Esophagus squamous epithelium (tissue), 5 donors: Measurements from ENCODE around the gene PVRIG. TPM values are rescaled to one million over a fixed set of nuclear protein-coding genes. Genes with fewer than 3 reads are reported as not detected.
"Not testable (repeated sequence)": the region's sequence is repeated elsewhere in the genome, so short reads cannot be mapped to it uniquely, and the experiment has no call there.

Source experiments
- DNase-seq: peaks from one replicate; lab custom pipeline; 2025; lab: John Stamatoyannopoulos, UW
- H3K27ac ChIP-seq, 4 donors: fragments of 200-600 bp; sonication (generic); one replicate each; pipeline ENCODE4 v1.5.1; 2016 to 2019; ENCODE audit warnings: mild to moderate bottlenecking in 1 of 4
- H3K27me3 ChIP-seq, 4 donors: fragments of 200-600 bp; sonication (generic); 1 replicate in 3 of 4; 2 replicates in 1 of 4; pipeline versions ENCODE4 v1.5.1 to v1.6.0; 2017 to 2021; ENCODE audit warnings: antibody characterized with exemption in 1 of 4
- H3K36me3 ChIP-seq, 3 donors: fragments of 200-600 bp; sonication (generic); one replicate each; pipeline ENCODE4 v1.5.1; 2016 to 2019
- H3K4me1 ChIP-seq, 3 donors: fragments of 200-600 bp; sonication (generic); one replicate each; pipeline ENCODE4 v1.5.1; 2017 to 2019
- H3K4me3 ChIP-seq, 4 donors: fragments of 200-600 bp; sonication (generic); 1 replicate in 3 of 4; 2 replicates in 1 of 4; pipeline ENCODE4 v1.5.1; 2016 to 2019; ENCODE audit warnings: mild to moderate bottlenecking in 2 of 4, moderate library complexity in 1 of 4
- H3K9me3 ChIP-seq, 3 donors: fragments of 200-600 bp; sonication (generic); one replicate each; pipeline ENCODE4 v1.5.1; 2016 to 2019
- CTCF ChIP-seq, 6 experiments: fragments of 450-650 bp in 4 of 6; fragments of 200-600 bp in 2 of 6; sonication (generic) in 2 of 6; IDR thresholded peaks; one replicate each; pipeline ENCODE4 v1.5.1; 2016 to 2019; ENCODE audit warnings: antibody characterized with exemption in 6 of 6, mild to moderate bottlenecking in 4 of 6, moderate library complexity in 4 of 6
- POLR2A ChIP-seq, 4 donors: fragments of 450-650 bp; IDR thresholded peaks; one replicate each; pipeline ENCODE4 v1.6.1; 2017; ENCODE audit warnings: antibody characterized with exemption in 4 of 4, mild to moderate bottlenecking in 4 of 4, moderate library complexity in 3 of 4
- WGBS, 2 donors: methylation state at CpG; one replicate each; pipeline ENCODE4 v1.1.5; 2018; 5-methylcytosine and 5-hydroxymethylcytosine counted together
- intact Hi-C: fragments of 100-400 bp; cut with DNase I; formaldehyde crosslinking; loops from one replicate; pipeline ENCODE4 v1.15.0; 2022
- total RNA-seq, 4 donors: library from RNA; depleted of rRNA; stranded (reverse); fragments of >200 nt; gene quantifications; one replicate each; pipeline ENCODE4 v1.1.0, GENCODE V29; 2016
- donor health status: DM: yes; HTN: yes; CAD: no.

The PVRIG gene
- total RNA-seq, 4 donors from 2014 or later = 0.26 to 0.99 (median 0.67) TPM

- Histone ChIP-seq H3K4me3 (no peak overlapping the region), H3K4me1 (peaks cover 0 to 37% (median 18%) of the 10 kb centered on the region in 3 donors), H3K9me3 (no peaks in the 10 kb centered on the region), H3K27ac (no peak overlapping the region), H3K36me3 (no peaks in the 10 kb centered on the region), H3K27me3 (no peaks in the 10 kb centered on the region)
- DNase-seq = no peak
- no peak for TF ChIP-seq POLR2A (IDR thresholded peaks at IDR 0.05)
- TF ChIP-seq CTCF (IDR thresholded peaks at IDR 0.05) = no peak
- intact Hi-C loops = no loop called here
- WGBS, 2 donors = 84 to 87% methylated on average over 7 to 9 of the region's 10 CpGs
Measured at GRCh38 chr7:100266576-100267354, 47.0 kb downstream of the PVRIG start.

DNA sequence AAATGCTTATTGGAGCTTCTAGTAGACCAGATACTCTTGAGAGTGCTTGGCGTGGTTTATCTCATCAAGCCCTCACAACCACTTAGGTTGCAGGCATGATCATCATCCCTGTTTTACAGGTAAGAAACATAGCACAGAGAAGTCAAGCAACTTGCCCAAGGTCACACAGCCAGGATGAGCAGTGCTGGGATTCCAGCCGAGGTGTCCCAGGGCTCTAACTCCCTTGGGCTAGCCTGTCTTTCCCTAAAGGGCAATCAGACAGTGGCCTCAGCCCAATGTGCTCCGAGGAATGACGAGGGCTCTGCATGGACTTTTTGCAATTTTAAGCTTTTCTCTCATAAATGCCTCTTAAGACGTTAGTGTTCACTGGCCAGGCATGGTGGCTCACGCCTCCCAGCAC is 47.9 kb downstream of the PVRIG start:
- H3K27ac ChIP-seq = no peak overlapping the region
- H3K4me3 ChIP-seq = no peak overlapping the region
- H3K9me3 ChIP-seq = no peaks in the 10 kb centered on the region
- H3K36me3 ChIP-seq = no peaks in the 10 kb centered on the region
- TF ChIP-seq CTCF (IDR thresholded peaks at IDR 0.05) = no peak
- no peak for TF ChIP-seq POLR2A (IDR thresholded peaks at IDR 0.05)
- WGBS, 2 donors = 74 to 93% methylated on average over 4 to 6 of the region's 6 CpGs
- DNase-seq = no peak
- H3K4me1 ChIP-seq = peaks cover 3 to 43% (median 23%) of the 10 kb centered on the region in 3 donors
- H3K27me3 ChIP-seq = no peaks in the 10 kb centered on the region
- intact Hi-C loops = no loop called here

DNA sequence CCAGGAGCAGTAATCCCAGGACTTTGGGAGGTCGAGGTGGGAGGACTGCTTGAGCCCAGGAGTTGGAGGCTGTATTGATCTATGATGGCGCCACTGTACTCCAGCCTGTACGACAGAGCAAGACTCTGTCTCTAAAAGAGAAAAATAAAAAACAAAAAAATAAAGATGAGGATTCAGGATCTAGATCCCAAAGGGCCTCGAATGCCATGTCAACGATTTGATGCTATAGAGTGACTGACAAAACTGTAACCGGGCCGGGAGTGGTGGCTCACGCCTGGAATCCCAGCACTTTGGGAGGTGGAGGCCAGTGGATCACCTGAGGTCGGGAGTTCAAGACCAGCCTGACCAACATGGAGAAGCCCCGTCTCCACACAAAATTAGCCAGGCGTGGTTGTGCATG is 49.1 kb downstream of the PVRIG start:
- 88 to 95% methylated on average over 8 to 10 of the region's 11 CpGs for WGBS, 2 donors
- peaks cover 4 to 45% (median 27%) of the 10 kb centered on the region in 3 donors for H3K4me1 ChIP-seq

GRCh38 chr7:100269306-100270045 is 49.7 kb downstream of the PVRIG start:
- H3K27me3 ChIP-seq, H3K27ac ChIP-seq, DNase-seq, intact Hi-C loops, H3K9me3 ChIP-seq, H3K4me3 ChIP-seq, H3K36me3 ChIP-seq: not testable (repeated sequence)
- H3K4me1 ChIP-seq = peaks cover 4 to 39% (median 27%) of the 10 kb centered on the region in 3 donors
- 79 to 86% methylated on average over 8 to 11 of the region's 14 CpGs for WGBS, 2 donors

More for the DNA sequence above, 49.1 kb downstream of the PVRIG start:
- H3K9me3 ChIP-seq, H3K4me3 ChIP-seq, DNase-seq, H3K27ac ChIP-seq, intact Hi-C loops, H3K36me3 ChIP-seq, H3K27me3 ChIP-seq: not testable (repeated sequence)

DNA sequence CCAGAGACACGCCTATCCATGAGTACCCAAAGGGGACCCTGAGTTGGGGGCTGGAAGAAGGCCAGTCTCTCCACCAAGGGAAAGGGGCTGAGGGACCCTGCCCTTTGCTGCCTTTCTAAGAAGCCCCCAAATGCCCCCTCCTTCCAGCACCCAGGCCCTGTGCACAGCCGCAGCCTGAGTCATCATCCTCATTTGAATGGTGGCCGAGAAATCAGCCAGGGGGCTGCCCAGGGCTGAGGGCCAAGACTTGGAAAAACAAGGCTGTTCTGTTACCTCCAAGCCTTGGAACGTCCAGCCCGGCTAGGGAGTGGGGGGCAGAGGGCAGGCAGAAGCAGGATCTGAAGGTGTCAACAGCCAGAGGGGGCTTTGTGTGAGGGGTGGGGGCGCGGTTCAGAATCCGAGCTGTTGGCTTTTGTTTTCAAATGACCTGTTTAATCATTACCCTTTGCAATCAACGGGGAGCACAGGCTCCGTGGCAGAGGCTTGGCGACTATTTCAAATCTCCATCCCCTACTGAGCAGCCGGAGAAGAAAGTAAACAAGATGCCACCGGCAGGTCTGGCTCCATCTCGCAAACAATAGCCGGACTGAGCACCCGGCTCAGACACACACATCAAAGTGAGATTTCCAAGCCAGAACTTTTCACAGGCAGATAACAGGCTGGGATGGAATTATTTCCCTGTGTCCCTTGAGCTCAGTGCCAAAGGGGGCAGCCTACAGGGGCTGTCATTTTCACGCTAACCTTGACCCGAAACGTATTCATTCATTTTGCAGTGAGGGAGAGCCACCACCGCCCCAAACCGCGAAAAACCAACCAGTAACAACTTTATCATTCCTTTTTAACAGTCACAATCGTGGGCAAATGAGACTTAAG is 50.5 kb downstream of the PVRIG start:
- intact Hi-C loops, H3K36me3 ChIP-seq, H3K27me3 ChIP-seq, DNase-seq, H3K9me3 ChIP-seq: not testable (repeated sequence)
- WGBS, 2 donors = 10 to 28% methylated on average over 4 to 12 of the region's 23 CpGs
- H3K27ac ChIP-seq = peak overlapping the region in 1 of 4 donors; percentile 3
- peak overlapping the region in 3 of 4 donors; percentile 64 to 83 (median 76) for H3K4me3 ChIP-seq
- H3K4me1 ChIP-seq = peaks cover 4 to 33% (median 27%) of the 10 kb centered on the region in 3 donors

Other genes with a start within 250 kb of the PVRIG start
- gene AZGP1, start 243.9 kb upstream of the PVRIG start, total RNA-seq = 10 to 100 TPM in 1 of 4 donors, 1 to 10 TPM in 1, under 1 TPM in 2; 0.19 to 99.9 (median 1.3) TPM
- gene ZKSCAN1, start 204.4 kb upstream of the PVRIG start, total RNA-seq = 10 to 100 TPM; 18.3 to 38.3 (median 21.9) TPM
- gene ZSCAN21, start 170.2 kb upstream of the PVRIG start, total RNA-seq = 10 to 100 TPM in 1 of 4 donors, 1 to 10 TPM in 3; 3.7 to 12.0 (median 8.0) TPM
- gene ZNF3, start 138.2 kb upstream of the PVRIG start, total RNA-seq = 10 to 100 TPM; 10.5 to 22.3 (median 12.2) TPM
- gene COPS6, start 131.0 kb upstream of the PVRIG start, total RNA-seq = 10 to 100 TPM; 50.6 to 68.0 (median 62.2) TPM
- gene MCM7, start 118.6 kb upstream of the PVRIG start, total RNA-seq = 10 to 100 TPM; 31.8 to 67.3 (median 63.1) TPM
- 10 to 100 TPM in 2 of 4 donors, 1 to 10 TPM in 2; 8.1 to 26.1 (median 9.9) TPM for gene AP4M1, start 118.3 kb upstream of the PVRIG start, total RNA-seq
- 10 to 100 TPM; 24.4 to 40.6 (median 30.5) TPM for gene TAF6, start 100.6 kb upstream of the PVRIG start, total RNA-seq
- gene CNPY4, start 100.3 kb upstream of the PVRIG start, total RNA-seq = 1 to 10 TPM in 3 of 4 donors, under 1 TPM in 1; 0.87 to 5.3 (median 3.1) TPM
- 1 to 10 TPM; 2.1 to 6.7 (median 2.9) TPM for gene MBLAC1, start 93.0 kb upstream of the PVRIG start, total RNA-seq
- 100 to 1,000 TPM in 1 of 4 donors, 10 to 100 TPM in 3; 71.8 to 138 (median 86.7) TPM for gene LAMTOR4, start 71.0 kb upstream of the PVRIG start, total RNA-seq
- gene TRAPPC14, start 61.2 kb upstream of the PVRIG start, total RNA-seq = 10 to 100 TPM in 3 of 4 donors, 1 to 10 TPM in 1; 9.3 to 20.2 (median 13.1) TPM
- 1 to 10 TPM; 2.5 to 7.5 (median 5.3) TPM for gene GAL3ST4, start 51.3 kb upstream of the PVRIG start, total RNA-seq
- gene GPC2, start 42.6 kb upstream of the PVRIG start, total RNA-seq = 1 to 10 TPM in 1 of 4 donors, under 1 TPM in 2, not detected in 1; 0.57 to 1.4 (median 0.83) TPM
- under 1 TPM in 2 of 4 donors, not detected in 2; 0.40 to 0.95 TPM for gene STAG3, start 42.0 kb upstream of the PVRIG start, total RNA-seq
- gene SPDYE3, start 87.8 kb downstream of the PVRIG start, total RNA-seq = not detected
- 10 to 100 TPM; 11.1 to 38.1 (median 25.7) TPM for gene PILRB, start 138.2 kb downstream of the PVRIG start, total RNA-seq
- gene PILRA, start 153.5 kb downstream of the PVRIG start, total RNA-seq = 1 to 10 TPM in 2 of 4 donors, under 1 TPM in 2; 0.61 to 5.0 (median 1.1) TPM
- gene ZCWPW1, start 208.8 kb downstream of the PVRIG start, total RNA-seq = 1 to 10 TPM in 2 of 4 donors, under 1 TPM in 2; 0.83 to 4.2 (median 1.5) TPM
- gene MEPCE, start 209.9 kb downstream of the PVRIG start, total RNA-seq = 10 to 100 TPM; 18.0 to 27.7 (median 23.4) TPM
- 10 to 100 TPM; 18.4 to 28.2 (median 26.4) TPM for gene PPP1R35, start 216.5 kb downstream of the PVRIG start, total RNA-seq
- gene SPACDR, start 244.3 kb downstream of the PVRIG start, total RNA-seq = not detected